B cell (primary cell): ENCODE results near the gene UCKL1. TPM values are rescaled to one million over a fixed set of nuclear protein-coding genes. Genes with fewer than 3 reads are reported as not detected.

Experiments used
- ATAC-seq: fragments of 200-7000 bp; cut with Tn5 transposase; one replicate; pipeline ENCODE4 v1.10.0; 2021; ENCODE audit warnings: low read depth, mild to moderate bottlenecking, moderate number of reproducible peaks, moderate library complexity
- CTCF ChIA-PET: fragments of 350-600 bp; sonication (Branson Sonifier 250); formaldehyde crosslinking; loops from one replicate; lab custom pipeline; 2021; ENCODE audit warnings: antibody characterized with exemption, inconsistent platforms; lab: Charles Lee
- POLR2A ChIA-PET: fragments of 350-600 bp; sonication (Branson Sonifier 250); formaldehyde crosslinking; loops from one replicate; lab custom pipeline; 2021; ENCODE audit warnings: antibody characterized with exemption; lab: Charles Lee
- DNase-seq: peaks from one replicate; pipeline ENCODE4 v3.0.0; 2013
- H2AFZ ChIP-seq: 2 replicates; pipeline ENCODE4 v1.6.1; 2012; ENCODE audit warnings: mild to moderate bottlenecking, low read depth, low read length; ENCODE audit not compliant: insufficient read depth, poor library complexity, severe bottlenecking
- H3K27ac ChIP-seq, 2 donors: 1 replicate in 1 of 2; 2 replicates in 1 of 2; pipeline ENCODE4 v1.5.1; 2012 to 2013; ENCODE audit warnings: low read length in 2 of 2, mild to moderate bottlenecking in 2 of 2, moderate library complexity in 1 of 2
- H3K27me3 ChIP-seq, 4 experiments: fragments of 200-600 bp in 1 of 4; sonication (generic) in 1 of 4; replicated peaks in 1 of 4; 1 replicate in 2 of 4; 2 replicates in 2 of 4; pipeline versions ENCODE4 v1.6.1 to v1.7.0; 2013 to 2016; ENCODE audit warnings: low read length in 3 of 4, mild to moderate bottlenecking in 2 of 4, mixed read lengths in 1 of 4, moderate library complexity in 1 of 4; ENCODE audit not compliant: insufficient read depth in 4 of 4, control insufficient read depth in 3 of 4; ENCODE audit errors: control extremely low read depth in 1 of 4
- H3K36me3 ChIP-seq, 2 experiments: replicated peaks in 1 of 2; 1 replicate in 1 of 2; 2 replicates in 1 of 2; pipeline versions ENCODE4 v1.6.1 to v1.7.1; 2013; ENCODE audit warnings: low read length in 1 of 2; ENCODE audit not compliant: insufficient read depth in 2 of 2, control insufficient read depth in 1 of 2; ENCODE audit errors: control extremely low read depth in 1 of 2, extremely low read depth in 1 of 2
- H3K4me1 ChIP-seq, 2 donors: fragments of 200-600 bp in 1 of 2; sonication (generic) in 1 of 2; 1 replicate in 1 of 2; 2 replicates in 1 of 2; pipeline versions ENCODE4 v1.5.1 to v1.6.1; 2013 to 2017; ENCODE audit warnings: low read length in 2 of 2; ENCODE audit not compliant: control insufficient read depth in 2 of 2, insufficient read depth in 2 of 2
- H3K4me2 ChIP-seq: replicated peaks from 2 replicates; pipeline ENCODE3; 2012; ENCODE audit warnings: mild to moderate bottlenecking, low read depth, low read length; ENCODE audit not compliant: poor library complexity, severe bottlenecking
- H3K4me3 ChIP-seq, 5 experiments: fragments of 200-600 bp in 1 of 5; sonication (generic) in 1 of 5; 1 replicate in 3 of 5; 2 replicates in 2 of 5; pipeline versions ENCODE4 v1.5.1 to v1.7.0; 2011 to 2016; ENCODE audit warnings: low read length in 4 of 5, mild to moderate bottlenecking in 4 of 5, low read depth in 2 of 5, control low read depth in 1 of 5, moderate library complexity in 1 of 5; ENCODE audit not compliant: insufficient read depth in 1 of 5; ENCODE audit errors: control extremely low read depth in 1 of 5, extremely low read depth in 1 of 5
- H3K79me2 ChIP-seq: fragments of 200-600 bp; sonication (generic); one replicate; pipeline ENCODE4 v1.6.0; 2016; ENCODE audit warnings: low read length; ENCODE audit not compliant: control insufficient read depth, insufficient read depth
- H3K9ac ChIP-seq: fragments of 200-600 bp; sonication (generic); 2 replicates; pipeline ENCODE4 v1.6.1; 2017; ENCODE audit warnings: mild to moderate bottlenecking, low read length, moderate library complexity
- H3K9me3 ChIP-seq, 3 donors: one replicate each; pipeline versions ENCODE4 v1.6.1 to v1.7.1; 2013; ENCODE audit warnings: low read length in 2 of 3; ENCODE audit not compliant: control insufficient read depth in 2 of 3, insufficient read depth in 1 of 3; ENCODE audit errors: control extremely low read depth in 1 of 3
- H4K20me1 ChIP-seq: 2 replicates; pipeline ENCODE4 v1.6.0; 2012; ENCODE audit warnings: mild to moderate bottlenecking, low read length; ENCODE audit not compliant: insufficient read depth, control insufficient read depth, poor library complexity, severe bottlenecking
- H3K27ac Mint-ChIP-seq: one replicate; pipeline ENCODE4 v1.8.0; 2021; ENCODE audit warnings: mixed read lengths
- H3K27me3 Mint-ChIP-seq: one replicate; pipeline ENCODE4 v1.8.0; 2021; ENCODE audit warnings: mixed read lengths
- H3K4me1 Mint-ChIP-seq: one replicate; pipeline ENCODE4 v1.8.0; 2021; ENCODE audit warnings: mixed read lengths
- H3K4me3 Mint-ChIP-seq: one replicate; pipeline ENCODE4 v1.8.0; 2021; ENCODE audit warnings: mixed read lengths
- H3K9me3 Mint-ChIP-seq: one replicate; pipeline ENCODE4 v1.8.0; 2022; ENCODE audit warnings: mixed read lengths; ENCODE audit not compliant: insufficient read depth
- CTCF ChIP-seq: fragments of 200-600 bp; IDR thresholded peaks from one replicate; pipeline ENCODE4 v1.8.0; 2022; ENCODE audit warnings: antibody characterized with exemption, mild to moderate bottlenecking
- EZH2 ChIP-seq: IDR thresholded peaks from 2 replicates; pipeline ENCODE4 v1.6.1; 2012; ENCODE audit warnings: borderline replicate concordance, low read depth, mild to moderate bottlenecking, moderate library complexity, low read length; ENCODE audit not compliant: insufficient read depth, poor library complexity, severe bottlenecking
- WGBS: methylation state at CpG from one replicate; pipeline ENCODE4 v1.1.5; 2013; ENCODE audit warnings: missing lambda C conversion rate; ENCODE audit not compliant: insufficient coverage; 5-methylcytosine and 5-hydroxymethylcytosine counted together
- intact Hi-C: fragments of 100-400 bp; cut with micrococcal nuclease; formaldehyde crosslinking; loops from one replicate; pipeline ENCODE4 v1.10.0; 2022
- polyA plus RNA-seq: library from polyadenylated mRNA; depleted of rRNA; stranded (reverse); fragments of >200 nt; gene quantifications from 2 replicates; pipeline ENCODE4 v1.2.3, GENCODE V29; 2012
- total RNA-seq, 2 donors: library from RNA; stranded (reverse); fragments of 120-200 nt in 1 of 2; gene quantifications; 1 replicate in 1 of 2; 2 replicates in 1 of 2; pipeline versions ENCODE4 v1.2.3 to v1.2.4, GENCODE V29; 2013 to 2022

Gene UCKL1
- total and polyA plus RNA-seq, 2 donors (not counting 1 experiment from before 2014, with no cell fraction given) = 106 to 199 TPM

- Mint-ChIP-seq H3K4me1 (peaks cover 15% of the 10 kb centered on the region), H3K9me3 (no peaks in the 10 kb centered on the region), H3K4me3 (peak overlapping the region; percentile 86), H3K27ac (peak overlapping the region; percentile 46), H3K27me3 (no peaks in the 10 kb centered on the region)
- CTCF ChIA-PET = interaction anchor here (1.4 kb wide), 1 partner anchor 431 kb away, joined by 3 read pairs; no protein-coding TSS in a partner anchor
- no peaks in the 10 kb centered on the region for H3K79me2 ChIP-seq
- POLR2A ChIA-PET = no interaction called here
- H3K9ac ChIP-seq = peak overlapping the region; percentile 64
- H3K4me1 ChIP-seq = peaks cover 11 to 14% of the 10 kb centered on the region in 2 donors
- H3K27ac ChIP-seq = no peak overlapping the region
- H3K4me2 ChIP-seq = peak overlapping the region; percentile 90
- 78% methylated on average over 12 of the region's 14 CpGs for WGBS
- H3K36me3 ChIP-seq = peaks cover 0 to 5% of the 10 kb centered on the region in 2 experiments
- H3K4me3 ChIP-seq = peak overlapping the region in 2 of 5 experiments; percentile 56 to 64
- intact Hi-C loops = no loop called here
- H3K27me3 ChIP-seq = no peaks in the 10 kb centered on the region
- H2AFZ ChIP-seq = peak overlapping the region; percentile 66
- TF ChIP-seq EZH2 (no peak), CTCF (no peak)
- no peaks in the 10 kb centered on the region for H4K20me1 ChIP-seq
- DNase-seq = no peak
- peaks cover 0 to 29% (median 0%) of the 10 kb centered on the region in 3 donors for H3K9me3 ChIP-seq
- no peak for ATAC-seq
Measured at GRCh38 chr20:63968136-63968927, 12.1 kb upstream of the UCKL1 start.
